ENCODE results near the gene DCXR.

Gene DCXR

DNA sequence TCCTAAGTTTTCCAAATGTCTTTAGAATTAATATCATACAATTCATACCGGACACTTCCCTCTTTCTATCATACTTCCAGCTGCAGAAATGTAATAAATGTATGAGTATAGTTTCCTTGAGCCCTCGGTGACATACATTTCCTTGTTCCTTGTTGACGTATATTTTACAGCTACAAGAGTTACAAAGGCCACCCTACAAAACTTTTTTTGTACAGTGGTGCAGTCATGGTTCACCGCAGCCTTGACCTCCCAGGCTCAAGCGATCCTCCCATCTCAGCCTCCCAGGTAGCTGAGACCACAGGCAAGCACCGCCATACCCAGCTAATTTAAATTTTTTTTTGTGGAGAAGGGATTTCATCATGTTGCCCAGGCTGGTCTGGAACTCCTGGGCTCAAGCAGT is 35.3 kb upstream of the DCXR start:
- no peak for DNase-seq

GRCh38 chr17:82070611-82071010 is 33.1 kb upstream of the DCXR start:
- DNase-seq: no peak

GRCh38 chr17:82065638-82066303 is 28.3 kb upstream of the DCXR start, which contains the start of gene DUS1L:
DUS1L (minus strand) TSS chr17:82065804; CDS start chr17:82065059, 745 bp downstream.
- DNase-seq: peak; percentile 77 to 80

DNA sequence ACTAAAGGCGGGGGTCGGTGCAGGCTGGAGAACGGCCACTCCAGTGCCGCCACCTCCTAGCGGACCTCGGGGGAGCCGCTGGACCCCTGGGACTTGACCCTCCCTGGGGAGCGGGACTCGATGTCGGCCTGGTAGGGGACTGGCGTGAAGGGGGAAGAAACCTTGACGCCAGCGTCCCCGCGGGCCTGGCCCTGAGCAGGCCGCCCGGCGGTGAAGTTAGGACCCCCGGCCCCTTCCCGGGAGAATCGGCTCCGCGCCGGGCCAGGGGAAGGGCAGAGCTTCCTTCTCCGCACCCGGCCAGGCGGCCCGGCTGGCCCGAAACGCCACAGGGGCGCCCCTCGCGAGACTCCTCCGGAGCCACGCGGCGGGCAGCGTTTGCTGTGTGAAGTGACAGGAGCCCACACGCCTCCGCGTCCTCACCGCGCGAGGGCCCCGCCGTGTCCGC is 27.7 kb upstream of the DCXR start:
- no peak for DNase-seq

DNA sequence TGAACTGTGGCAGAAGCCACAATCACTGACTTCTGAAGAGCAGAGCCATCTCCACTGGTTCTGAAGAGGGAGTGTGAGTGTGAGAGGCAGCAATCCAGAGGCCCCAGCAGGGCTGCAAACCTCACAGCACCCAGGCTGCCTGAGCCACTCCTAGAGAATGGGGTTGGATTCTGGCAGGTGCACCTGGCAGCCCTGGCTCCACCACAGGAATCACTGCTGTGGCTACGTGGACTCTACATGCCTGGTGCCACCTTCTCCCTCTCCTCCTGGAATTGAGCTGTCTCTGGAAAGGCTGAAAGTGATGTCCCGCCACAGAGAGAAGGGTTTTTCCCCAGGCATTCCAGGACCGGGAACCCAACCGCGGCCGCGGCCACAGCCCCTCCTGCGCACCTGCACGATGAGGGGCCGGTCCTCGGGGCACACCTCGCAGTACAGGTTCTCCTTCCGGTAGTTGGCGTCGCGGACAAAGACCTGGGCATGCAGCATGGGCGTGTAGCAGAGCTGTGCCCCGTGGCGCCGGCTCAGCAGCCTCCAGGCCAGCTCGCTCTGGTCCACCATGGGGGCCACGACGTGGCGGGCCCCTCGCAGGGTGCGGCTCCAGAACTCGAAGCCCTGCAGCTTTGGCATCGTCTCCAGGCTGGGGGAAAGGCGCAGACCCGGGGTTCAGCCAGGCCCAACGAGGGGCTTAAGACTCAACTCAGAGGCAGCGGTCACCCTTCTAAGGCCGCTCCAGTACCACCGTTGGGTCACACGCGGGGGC is 27.1 kb upstream of the DCXR start:
- no peak for DNase-seq

- DNase-seq: no peak
Measured at GRCh38 chr17:82063424-82064415, 26.2 kb upstream of the DCXR start.

- no peak for DNase-seq
Measured at GRCh38 chr17:82062984-82063368, 25.5 kb upstream of the DCXR start.

DNA sequence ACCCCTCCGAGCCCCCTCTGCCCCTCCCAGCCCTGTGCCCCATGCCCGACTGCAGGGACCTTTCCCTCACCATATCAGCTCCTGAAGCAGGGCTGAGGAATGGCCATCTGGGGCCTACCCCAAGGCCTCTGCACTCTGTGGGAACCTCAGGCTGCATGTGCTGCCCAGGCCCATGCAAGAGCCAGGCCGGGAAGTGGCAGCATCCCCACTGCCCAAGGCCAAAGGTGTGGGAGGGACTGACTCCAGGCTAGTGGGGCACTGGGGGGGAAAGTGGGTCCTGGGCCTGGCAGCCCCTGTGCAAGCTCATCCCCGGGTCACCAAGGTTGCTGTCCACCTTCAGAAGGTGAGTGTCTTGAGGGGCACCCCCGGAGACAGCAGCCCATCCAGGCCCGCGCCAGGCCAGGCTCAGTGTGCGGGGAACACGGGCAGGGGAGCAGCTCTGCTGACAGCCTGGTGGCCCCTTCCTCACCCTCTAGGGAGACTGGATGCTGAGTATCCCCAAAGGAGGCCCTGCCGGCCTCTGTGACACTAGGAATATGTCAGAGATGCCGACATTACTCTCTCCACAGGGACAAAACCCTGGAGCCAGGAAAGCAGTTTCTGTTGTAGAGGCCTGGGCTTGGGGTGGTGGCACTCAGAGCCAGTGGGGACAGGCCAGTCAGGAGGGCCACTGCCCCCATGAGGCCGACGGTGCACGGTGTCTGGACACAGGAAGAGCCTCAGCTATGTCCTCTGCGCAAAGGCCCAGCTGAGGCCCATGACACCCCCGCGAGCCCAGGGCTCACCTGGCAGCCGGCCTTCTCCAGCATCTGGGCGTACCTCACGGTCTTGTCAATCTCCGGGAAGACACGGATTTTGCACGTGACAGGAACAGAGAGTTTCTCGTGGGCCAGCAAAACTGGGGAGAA is 24.8 kb upstream of the DCXR start:
- DNase-seq: peak in 1 of 2 donors; percentile 1

DNA sequence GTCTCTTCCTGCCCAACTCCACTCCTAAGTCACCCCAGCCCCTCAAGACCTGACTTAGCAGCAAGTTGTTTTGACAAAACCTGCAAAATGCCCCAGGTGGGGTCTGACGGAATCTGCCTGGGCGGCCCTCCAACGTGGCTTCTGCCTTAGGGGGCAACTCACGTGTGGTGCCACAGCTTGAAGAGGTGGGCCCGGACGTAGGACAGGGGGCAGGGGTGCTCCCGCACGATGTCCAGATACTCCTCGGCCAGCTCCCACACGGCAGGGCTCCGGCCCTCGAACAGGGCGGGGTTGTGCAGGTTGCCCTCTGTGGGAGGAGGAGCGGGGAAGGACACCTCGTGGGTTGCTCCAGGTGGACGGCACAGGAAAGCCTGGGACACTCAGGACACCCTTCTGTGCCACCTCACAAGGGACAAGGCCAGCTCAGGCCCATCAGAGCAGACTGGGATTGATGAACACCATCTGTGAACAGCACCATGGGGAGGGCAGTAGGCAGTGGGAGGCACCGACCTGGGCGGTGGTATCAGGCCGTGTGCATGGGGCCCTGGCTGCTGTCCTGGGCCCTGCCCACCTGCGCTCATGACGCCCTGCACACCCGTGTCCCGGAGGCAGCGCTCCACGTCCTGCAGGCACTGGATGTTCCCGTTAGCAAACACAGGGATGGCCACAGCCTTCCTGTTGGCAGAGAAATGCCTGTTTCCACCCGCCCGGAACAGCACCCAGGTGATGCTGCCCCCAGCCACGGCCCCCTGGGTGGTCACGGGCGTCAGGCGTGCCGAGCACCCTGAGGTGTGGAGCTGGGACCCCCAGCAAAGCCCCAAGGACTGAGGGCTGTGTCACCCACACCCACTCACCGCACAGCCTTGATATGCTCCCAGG is 23.8 kb upstream of the DCXR start:
- DNase-seq: no peak

DNA sequence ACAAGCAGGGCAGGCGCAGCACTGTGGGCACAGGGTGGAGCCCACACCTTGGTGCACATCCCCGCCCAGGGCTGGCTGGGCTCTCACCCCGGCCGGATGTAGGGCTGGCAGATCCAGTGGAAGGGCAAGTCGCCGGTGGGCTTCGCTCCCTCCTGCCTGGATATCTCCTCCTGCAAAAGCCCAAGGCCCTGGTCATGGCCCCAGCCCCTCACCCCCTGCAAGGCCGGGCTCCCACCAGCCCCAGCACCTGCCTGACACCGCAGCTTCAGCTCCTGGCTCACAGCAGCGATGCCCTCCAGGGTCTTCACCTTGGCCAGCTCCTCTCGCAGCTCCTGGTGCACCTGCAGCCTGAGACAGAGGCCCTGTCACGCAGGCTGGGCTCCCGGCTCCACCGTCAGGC is 23.1 kb upstream of the DCXR start:
- no peak for DNase-seq

DNA sequence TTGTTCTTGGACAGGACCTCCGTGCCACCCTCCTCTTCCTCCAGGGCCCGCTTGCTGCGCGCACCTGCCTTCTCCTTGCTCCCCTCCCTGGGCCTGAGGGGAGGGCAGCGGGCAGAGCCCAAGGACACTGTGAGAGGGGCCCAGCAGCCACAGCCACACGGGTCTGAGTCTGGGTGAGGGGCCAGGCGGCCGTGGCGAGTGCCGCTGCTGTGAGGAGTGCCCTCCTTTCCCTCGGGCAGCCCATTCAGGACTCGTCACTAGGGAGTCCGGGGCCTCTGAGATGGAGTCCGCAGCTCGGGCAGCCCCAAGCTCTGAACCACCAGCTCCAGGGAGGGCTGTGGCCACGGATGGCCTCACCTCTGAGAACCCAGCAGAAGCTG is 22.5 kb upstream of the DCXR start:
- DNase-seq: no peak

DNA sequence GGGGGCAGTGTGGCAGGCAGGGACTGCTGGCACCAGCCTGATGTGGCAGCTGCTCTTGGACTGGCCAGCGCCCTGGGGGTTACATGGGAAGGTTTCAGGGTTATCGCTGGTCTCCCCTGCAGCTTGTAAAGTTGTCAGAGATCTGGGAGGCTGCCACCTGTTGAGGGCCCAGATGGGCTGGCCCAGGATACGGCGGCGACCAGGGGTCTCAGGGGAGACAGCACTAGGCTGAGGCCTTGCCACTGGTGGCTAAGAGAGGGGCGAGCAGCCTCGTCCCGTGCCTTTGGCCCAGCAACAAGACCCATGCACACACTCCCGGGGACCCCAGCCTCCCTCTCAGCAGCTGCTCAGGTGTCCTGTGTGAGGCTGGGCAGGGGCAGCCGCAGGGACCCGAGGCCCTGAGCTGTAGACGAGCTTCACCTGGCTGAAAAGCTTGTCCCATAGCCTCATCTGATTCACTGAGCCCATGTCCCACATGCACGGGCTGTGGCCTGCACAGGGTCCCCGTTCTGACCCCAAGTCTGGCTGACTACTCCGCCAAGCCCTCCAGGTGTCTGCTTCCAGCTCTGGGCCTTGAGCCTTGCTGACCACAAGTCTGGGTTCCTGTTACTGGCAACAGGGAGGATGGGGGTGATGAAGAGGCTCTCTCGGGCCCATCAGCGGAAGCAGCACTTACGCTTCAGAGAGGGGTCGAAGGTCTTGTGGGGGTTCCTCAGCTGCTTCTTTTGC is 21.9 kb upstream of the DCXR start:
- peak in 1 of 2 donors; percentile 5 for DNase-seq

DNA sequence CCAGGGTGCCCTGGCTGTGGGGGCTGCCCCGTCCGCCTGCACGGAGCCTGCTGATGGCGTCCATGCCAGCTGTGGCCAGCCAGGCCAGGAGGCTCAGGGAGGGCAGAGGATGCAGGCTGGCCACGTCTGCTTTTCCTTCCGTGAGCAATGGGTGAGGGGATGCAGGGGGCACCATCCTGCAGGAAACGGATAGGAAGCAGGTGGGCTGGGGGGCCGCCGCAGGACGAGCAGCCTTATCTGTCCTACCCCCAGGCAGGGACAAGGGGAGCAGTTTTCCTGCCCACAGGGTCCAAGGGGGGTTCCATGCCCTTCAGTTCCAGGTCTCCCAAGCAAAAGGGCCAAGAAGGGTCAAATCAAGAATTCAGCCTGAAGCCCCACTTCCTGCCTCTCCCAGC is 21.4 kb upstream of the DCXR start:
- no peak for DNase-seq

GRCh38 chr17:82058230-82058854 is 20.8 kb upstream of the DCXR start:
- no peak for DNase-seq

- DNase-seq: no peak
Measured at GRCh38 chr17:82056729-82057621, 19.5 kb upstream of the DCXR start.

GRCh38 chr17:82055965-82056728 is 18.6 kb upstream of the DCXR start:
- peak in 1 of 2 donors; percentile 11 for DNase-seq

DNA sequence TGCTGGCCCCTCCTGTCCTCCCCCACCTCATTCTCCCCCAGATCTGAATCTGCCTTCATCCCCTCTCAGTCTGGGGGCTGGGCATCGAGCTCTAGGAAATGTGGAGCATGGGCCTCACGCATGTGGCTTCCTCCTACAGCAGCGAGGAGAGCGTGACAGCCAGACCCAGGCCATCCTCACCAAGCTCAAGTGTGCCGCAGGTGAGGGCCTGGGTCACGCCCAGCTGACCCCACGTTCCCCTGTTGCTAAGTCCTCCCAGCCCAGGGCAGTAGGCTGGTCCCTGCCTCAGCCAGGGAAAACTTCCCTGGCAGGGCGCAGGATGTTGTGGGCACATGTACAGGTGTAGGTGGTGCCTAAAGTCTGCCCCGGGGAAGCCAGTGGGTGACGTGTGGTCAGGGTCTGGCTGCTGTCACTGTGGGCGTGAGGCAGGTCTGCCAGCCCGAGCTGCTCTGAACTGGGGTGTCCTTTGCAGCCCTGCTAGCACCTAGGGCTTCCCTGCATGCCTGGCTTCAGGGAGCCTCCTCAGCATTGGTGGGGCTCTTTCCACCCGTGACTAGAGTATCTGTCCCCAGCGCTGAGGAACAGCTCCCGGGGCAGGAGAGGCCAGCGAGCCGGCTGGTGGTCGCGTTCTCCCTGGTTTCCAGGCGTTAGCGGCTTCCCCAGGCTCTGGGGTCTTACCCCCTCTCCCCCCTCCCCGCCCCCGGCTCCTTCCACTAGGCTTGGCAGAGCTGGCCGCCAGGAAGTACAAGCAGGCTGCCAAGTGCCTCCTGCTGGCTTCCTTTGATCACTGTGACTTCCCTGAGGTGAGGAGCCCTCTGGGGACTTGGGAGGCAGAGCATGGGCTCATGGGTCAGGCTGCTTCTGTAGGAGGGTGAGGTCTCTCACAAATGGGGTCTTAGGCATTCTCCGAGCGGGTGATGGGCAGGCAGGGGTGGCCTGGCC is 17.8 kb upstream of the DCXR start:
- DNase-seq: no peak
